SK-N-SH treated with all-trans-retinoic acid at 6 μM for 48 hours (cell line): ENCODE results near the gene C21orf58.

Experiments used
- ATAC-seq: fragments of 200-7000 bp; cut with Tn5 transposase; 3 replicates; pipeline ENCODE4 v1.9.1; 2020; ENCODE audit warnings: mild to moderate bottlenecking, moderate library complexity
- ARNTL ChIP-seq: fragments of 450-650 bp; formaldehyde crosslinking; IDR thresholded peaks from 2 replicates; pipeline ENCODE4 v1.5.0; 2020; ENCODE audit warnings: low read depth, mild to moderate bottlenecking, moderate library complexity, borderline replicate concordance
- BACH2 ChIP-seq: fragments of 250-450 bp; sonication (Bioruptor Pico); IDR thresholded peaks from 2 replicates; pipeline ENCODE4 v1.9.0; 2021; ENCODE audit warnings: mild to moderate bottlenecking, borderline replicate concordance
- GLIS3 ChIP-seq: fragments of 250-450 bp; sonication (Bioruptor Pico); IDR thresholded peaks from 2 replicates; pipeline ENCODE4 v1.5.0; 2020; ENCODE audit warnings: mild to moderate bottlenecking, moderate library complexity
- ISL1 ChIP-seq: fragments of 250-450 bp; sonication (Bioruptor Pico); IDR thresholded peaks from 2 replicates; pipeline ENCODE4 v2.1.2; 2022; ENCODE audit warnings: mild to moderate bottlenecking, moderate library complexity
- OSR1 ChIP-seq: fragments of 250-450 bp; sonication (Bioruptor Pico); IDR thresholded peaks from 2 replicates; pipeline ENCODE4 v1.8.0; 2022; ENCODE audit warnings: moderate library complexity, mild to moderate bottlenecking, inconsistent platforms
- PPARA ChIP-seq: fragments of 250-450 bp; sonication (Bioruptor Pico); IDR thresholded peaks from 2 replicates; pipeline ENCODE4 v1.5.0; 2020; ENCODE audit warnings: mild to moderate bottlenecking, borderline replicate concordance
- RARB ChIP-seq: fragments of 250-450 bp; sonication (Bioruptor Pico); IDR thresholded peaks from 2 replicates; pipeline ENCODE4 v1.8.0; 2021; ENCODE audit warnings: mild to moderate bottlenecking, moderate library complexity
- SNAI2 ChIP-seq: fragments of 250-450 bp; sonication (Bioruptor Pico); IDR thresholded peaks from 2 replicates; pipeline ENCODE4 v1.5.0; 2020; ENCODE audit warnings: mild to moderate bottlenecking, moderate library complexity
- TCF4 ChIP-seq: fragments of 250-450 bp; sonication (Bioruptor Pico); IDR thresholded peaks from 2 replicates; pipeline ENCODE4 v1.8.0; 2021; ENCODE audit warnings: mild to moderate bottlenecking, moderate library complexity, borderline replicate concordance
- TOX ChIP-seq: fragments of 250-450 bp; sonication (Bioruptor Pico); IDR thresholded peaks from 2 replicates; pipeline ENCODE4 v1.8.0; 2021; ENCODE audit warnings: mild to moderate bottlenecking, moderate library complexity, borderline replicate concordance
- ZC3H10 ChIP-seq: fragments of 250-450 bp; sonication (Bioruptor Pico); IDR thresholded peaks from 2 replicates; pipeline ENCODE4 v1.5.1; 2021; ENCODE audit warnings: mild to moderate bottlenecking, moderate library complexity
- ZFP3 ChIP-seq: fragments of 250-450 bp; sonication (Bioruptor Pico); IDR thresholded peaks from 2 replicates; pipeline ENCODE4 v1.5.0; 2020; ENCODE audit warnings: mild to moderate bottlenecking, moderate library complexity
- ZFP30 ChIP-seq: fragments of 450-650 bp; formaldehyde crosslinking; IDR thresholded peaks from 2 replicates; pipeline ENCODE4 v1.5.0; 2022; ENCODE audit warnings: mild to moderate bottlenecking, moderate library complexity
- ZNF70 ChIP-seq: fragments of 450-650 bp; formaldehyde crosslinking; IDR thresholded peaks from 2 replicates; pipeline ENCODE4 v1.5.0; 2020; ENCODE audit warnings: mild to moderate bottlenecking, moderate library complexity
- TF ChIP-seq, protein P1 (sequence below): fragments of 250-450 bp; sonication (Bioruptor Pico); IDR thresholded peaks from 2 replicates; pipeline ENCODE4 v1.5.0; 2020; ENCODE audit warnings: mild to moderate bottlenecking, moderate library complexity
- TF ChIP-seq, protein P2 (sequence below): fragments of 250-450 bp; sonication (Bioruptor Pico); IDR thresholded peaks from 2 replicates; pipeline ENCODE4 v1.8.0; 2020; ENCODE audit warnings: mild to moderate bottlenecking, moderate library complexity, borderline replicate concordance
- TF ChIP-seq, protein P3 (sequence below): fragments of 250-450 bp; sonication (Bioruptor Pico); IDR thresholded peaks from 2 replicates; pipeline ENCODE4 v1.8.0; 2021; ENCODE audit warnings: low read depth, mild to moderate bottlenecking, moderate library complexity, borderline replicate concordance
- TF ChIP-seq, protein P4 (sequence below): fragments of 250-450 bp; sonication (Bioruptor Pico); IDR thresholded peaks from 2 replicates; pipeline ENCODE4 v1.5.1; 2020; ENCODE audit warnings: low read depth, mild to moderate bottlenecking, moderate library complexity
- TF ChIP-seq, protein P5 (sequence below): fragments of 250-450 bp; sonication (Bioruptor Pico); IDR thresholded peaks from 2 replicates; pipeline ENCODE4 v1.5.1; 2021; ENCODE audit warnings: mild to moderate bottlenecking, moderate library complexity

Gene C21orf58

DNA sequence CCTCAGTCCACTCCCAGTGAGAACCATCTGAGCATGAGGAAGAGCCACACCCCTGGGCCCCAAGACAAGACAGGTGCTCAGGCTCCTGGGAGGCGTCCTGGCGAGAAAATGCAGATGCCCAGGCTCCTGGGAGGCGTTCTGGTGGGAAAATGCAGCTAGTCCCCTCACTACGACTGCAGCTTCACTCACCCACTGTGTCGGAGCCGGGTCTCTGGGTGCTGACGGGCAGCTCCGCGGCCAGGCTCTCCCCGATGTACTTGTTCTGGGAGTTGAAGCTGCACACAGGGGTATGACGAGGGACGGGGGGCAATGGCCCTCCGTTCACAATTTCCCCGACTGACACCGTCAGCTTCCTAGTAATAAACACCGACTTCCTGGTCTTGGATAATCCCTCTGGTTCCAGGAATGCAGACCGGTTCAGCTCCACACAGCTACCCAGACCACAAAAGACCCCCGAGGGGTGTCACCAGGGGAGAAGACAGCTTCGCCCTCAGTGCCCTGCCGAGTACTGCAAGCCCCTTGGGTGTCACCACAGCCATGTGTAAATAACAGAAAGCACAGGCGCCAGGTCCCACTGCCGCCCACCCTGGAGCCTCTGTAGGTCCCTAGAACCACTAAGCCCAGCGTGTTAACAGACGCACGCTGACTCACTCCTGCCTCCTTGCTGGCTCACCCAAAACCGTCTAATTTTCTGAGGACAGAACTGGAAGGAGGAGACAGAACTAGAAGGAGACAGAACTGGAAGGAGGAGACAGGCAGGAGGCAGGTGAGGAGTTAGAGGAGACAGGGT, 57.7 kb downstream of the C21orf58 start (continued):
- TF ChIP-seq, protein P1, sequence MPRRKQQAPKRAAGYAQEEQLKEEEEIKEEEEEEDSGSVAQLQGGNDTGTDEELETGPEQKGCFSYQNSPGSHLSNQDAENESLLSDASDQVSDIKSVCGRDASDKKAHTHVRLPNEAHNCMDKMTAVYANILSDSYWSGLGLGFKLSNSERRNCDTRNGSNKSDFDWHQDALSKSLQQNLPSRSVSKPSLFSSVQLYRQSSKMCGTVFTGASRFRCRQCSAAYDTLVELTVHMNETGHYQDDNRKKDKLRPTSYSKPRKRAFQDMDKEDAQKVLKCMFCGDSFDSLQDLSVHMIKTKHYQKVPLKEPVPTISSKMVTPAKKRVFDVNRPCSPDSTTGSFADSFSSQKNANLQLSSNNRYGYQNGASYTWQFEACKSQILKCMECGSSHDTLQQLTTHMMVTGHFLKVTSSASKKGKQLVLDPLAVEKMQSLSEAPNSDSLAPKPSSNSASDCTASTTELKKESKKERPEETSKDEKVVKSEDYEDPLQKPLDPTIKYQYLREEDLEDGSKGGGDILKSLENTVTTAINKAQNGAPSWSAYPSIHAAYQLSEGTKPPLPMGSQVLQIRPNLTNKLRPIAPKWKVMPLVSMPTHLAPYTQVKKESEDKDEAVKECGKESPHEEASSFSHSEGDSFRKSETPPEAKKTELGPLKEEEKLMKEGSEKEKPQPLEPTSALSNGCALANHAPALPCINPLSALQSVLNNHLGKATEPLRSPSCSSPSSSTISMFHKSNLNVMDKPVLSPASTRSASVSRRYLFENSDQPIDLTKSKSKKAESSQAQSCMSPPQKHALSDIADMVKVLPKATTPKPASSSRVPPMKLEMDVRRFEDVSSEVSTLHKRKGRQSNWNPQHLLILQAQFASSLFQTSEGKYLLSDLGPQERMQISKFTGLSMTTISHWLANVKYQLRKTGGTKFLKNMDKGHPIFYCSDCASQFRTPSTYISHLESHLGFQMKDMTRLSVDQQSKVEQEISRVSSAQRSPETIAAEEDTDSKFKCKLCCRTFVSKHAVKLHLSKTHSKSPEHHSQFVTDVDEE (CRISPR knock-in tag), result no peak
- TF ChIP-seq BACH2 (no peak), TOX (CRISPR knock-in tag) (no peak), ZFP3 (CRISPR knock-in tag) (no peak), ARNTL (CRISPR knock-in tag) (no peak), PPARA (no peak)
- TF ChIP-seq, protein P2, sequence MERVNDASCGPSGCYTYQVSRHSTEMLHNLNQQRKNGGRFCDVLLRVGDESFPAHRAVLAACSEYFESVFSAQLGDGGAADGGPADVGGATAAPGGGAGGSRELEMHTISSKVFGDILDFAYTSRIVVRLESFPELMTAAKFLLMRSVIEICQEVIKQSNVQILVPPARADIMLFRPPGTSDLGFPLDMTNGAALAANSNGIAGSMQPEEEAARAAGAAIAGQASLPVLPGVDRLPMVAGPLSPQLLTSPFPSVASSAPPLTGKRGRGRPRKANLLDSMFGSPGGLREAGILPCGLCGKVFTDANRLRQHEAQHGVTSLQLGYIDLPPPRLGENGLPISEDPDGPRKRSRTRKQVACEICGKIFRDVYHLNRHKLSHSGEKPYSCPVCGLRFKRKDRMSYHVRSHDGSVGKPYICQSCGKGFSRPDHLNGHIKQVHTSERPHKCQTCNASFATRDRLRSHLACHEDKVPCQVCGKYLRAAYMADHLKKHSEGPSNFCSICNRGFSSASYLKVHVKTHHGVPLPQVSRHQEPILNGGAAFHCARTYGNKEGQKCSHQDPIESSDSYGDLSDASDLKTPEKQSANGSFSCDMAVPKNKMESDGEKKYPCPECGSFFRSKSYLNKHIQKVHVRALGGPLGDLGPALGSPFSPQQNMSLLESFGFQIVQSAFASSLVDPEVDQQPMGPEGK (CRISPR knock-in tag), result no peak
- TF ChIP-seq, all 23 proteins: peak for 0

DNA sequence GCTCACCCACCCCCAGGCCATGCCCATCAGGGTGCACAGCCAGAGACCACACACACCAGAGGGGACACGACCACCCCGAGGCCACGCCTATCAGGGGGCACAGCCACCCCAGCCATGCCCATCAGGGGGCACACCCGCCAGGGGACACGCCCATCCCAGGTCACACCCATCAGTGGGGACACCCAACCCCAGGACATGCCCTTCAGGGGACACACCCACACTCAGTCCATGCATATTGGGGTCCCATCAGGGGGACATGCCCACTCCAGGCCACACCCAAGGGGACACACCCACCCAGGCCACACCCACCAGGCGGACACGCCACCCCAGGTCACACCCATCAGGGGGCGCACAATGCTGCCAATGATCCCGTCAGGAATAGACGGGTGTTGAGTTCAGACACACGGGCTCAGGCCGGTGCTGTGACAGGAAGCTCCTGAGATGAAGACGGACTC, 59.0 kb downstream of the C21orf58 start:
- TF ChIP-seq ARNTL (CRISPR knock-in tag), result no peak
- TF ChIP-seq SNAI2 (CRISPR knock-in tag), result no peak
- TF ChIP-seq, protein P3, sequence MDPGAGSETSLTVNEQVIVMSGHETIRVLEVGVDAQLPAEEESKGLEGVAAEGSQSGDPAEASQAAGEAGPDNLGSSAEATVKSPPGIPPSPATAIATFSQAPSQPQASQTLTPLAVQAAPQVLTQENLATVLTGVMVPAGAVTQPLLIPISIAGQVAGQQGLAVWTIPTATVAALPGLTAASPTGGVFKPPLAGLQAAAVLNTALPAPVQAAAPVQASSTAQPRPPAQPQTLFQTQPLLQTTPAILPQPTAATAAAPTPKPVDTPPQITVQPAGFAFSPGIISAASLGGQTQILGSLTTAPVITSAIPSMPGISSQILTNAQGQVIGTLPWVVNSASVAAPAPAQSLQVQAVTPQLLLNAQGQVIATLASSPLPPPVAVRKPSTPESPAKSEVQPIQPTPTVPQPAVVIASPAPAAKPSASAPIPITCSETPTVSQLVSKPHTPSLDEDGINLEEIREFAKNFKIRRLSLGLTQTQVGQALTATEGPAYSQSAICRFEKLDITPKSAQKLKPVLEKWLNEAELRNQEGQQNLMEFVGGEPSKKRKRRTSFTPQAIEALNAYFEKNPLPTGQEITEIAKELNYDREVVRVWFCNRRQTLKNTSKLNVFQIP (CRISPR knock-in tag), result no peak
- no peak for TF ChIP-seq ZFP30 (CRISPR knock-in tag)
- TF ChIP-seq, protein P2 (CRISPR knock-in tag), result no peak
- no peak for TF ChIP-seq ISL1 (CRISPR knock-in tag)
- ATAC-seq, result no peak; the same call in 1 of the 3 replicates

DNA sequence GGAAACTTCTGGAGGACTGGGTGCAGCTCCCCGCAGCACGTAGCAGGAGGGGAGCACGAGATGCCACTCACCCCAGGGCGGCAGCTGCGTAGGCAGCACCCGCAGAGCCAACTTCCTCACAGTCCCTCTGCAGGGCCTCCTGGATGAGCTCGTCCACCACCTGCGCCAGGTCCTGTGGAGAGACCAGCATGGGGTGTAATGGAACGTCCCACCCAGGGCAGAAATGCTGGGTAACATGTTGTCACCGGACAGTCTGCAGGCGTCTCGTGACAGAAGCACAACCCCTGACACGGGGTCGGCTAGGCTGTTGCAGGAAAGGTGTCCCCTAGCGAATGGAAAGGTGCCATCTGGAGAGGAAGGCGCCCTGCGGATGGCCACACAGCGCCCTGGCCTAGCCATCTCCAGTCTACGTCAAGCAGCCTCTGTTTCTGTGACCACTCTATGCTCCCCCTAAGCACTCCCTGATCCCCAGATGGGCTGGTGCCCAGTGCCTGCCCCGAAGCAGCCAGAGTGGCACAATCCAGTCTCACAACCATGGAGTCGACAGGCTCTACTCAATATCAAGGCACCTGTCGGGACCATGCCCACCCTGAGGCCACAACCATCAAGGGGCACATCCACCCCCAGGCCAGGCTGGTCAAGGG, 59.5 kb downstream of the C21orf58 start:
- no peak for ATAC-seq
- TF ChIP-seq, protein P2 (CRISPR knock-in tag), result no peak
- no peak for TF ChIP-seq ZFP30 (CRISPR knock-in tag)
- no peak for TF ChIP-seq TCF4
- TF ChIP-seq TOX (CRISPR knock-in tag), result no peak
- TF ChIP-seq ZC3H10 (CRISPR knock-in tag), result no peak
- TF ChIP-seq, protein P3 (CRISPR knock-in tag), result no peak
- TF ChIP-seq SNAI2 (CRISPR knock-in tag), result no peak
- no peak for TF ChIP-seq ZNF70 (CRISPR knock-in tag)
- no peak for TF ChIP-seq BACH2
- TF ChIP-seq OSR1 (CRISPR knock-in tag), result no peak
- TF ChIP-seq, protein P4, sequence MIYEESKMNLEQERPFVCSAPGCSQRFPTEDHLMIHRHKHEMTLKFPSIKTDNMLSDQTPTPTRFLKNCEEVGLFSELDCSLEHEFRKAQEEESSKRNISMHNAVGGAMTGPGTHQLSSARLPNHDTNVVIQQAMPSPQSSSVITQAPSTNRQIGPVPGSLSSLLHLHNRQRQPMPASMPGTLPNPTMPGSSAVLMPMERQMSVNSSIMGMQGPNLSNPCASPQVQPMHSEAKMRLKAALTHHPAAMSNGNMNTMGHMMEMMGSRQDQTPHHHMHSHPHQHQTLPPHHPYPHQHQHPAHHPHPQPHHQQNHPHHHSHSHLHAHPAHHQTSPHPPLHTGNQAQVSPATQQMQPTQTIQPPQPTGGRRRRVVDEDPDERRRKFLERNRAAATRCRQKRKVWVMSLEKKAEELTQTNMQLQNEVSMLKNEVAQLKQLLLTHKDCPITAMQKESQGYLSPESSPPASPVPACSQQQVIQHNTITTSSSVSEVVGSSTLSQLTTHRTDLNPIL, result no peak
- no peak for TF ChIP-seq GLIS3
- TF ChIP-seq RARB, result no peak
- TF ChIP-seq, protein P5, sequence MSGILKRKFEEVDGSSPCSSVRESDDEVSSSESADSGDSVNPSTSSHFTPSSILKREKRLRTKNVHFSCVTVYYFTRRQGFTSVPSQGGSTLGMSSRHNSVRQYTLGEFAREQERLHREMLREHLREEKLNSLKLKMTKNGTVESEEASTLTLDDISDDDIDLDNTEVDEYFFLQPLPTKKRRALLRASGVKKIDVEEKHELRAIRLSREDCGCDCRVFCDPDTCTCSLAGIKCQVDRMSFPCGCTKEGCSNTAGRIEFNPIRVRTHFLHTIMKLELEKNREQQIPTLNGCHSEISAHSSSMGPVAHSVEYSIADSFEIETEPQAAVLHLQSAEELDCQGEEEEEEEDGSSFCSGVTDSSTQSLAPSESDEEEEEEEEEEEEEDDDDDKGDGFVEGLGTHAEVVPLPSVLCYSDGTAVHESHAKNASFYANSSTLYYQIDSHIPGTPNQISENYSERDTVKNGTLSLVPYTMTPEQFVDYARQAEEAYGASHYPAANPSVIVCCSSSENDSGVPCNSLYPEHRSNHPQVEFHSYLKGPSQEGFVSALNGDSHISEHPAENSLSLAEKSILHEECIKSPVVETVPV (CRISPR knock-in tag), result no peak
- TF ChIP-seq ISL1 (CRISPR knock-in tag), result no peak
